WTC11 (cell line): ENCODE results near the gene TMEM217. TPM values are rescaled to one million over a fixed set of nuclear protein-coding genes. Genes with fewer than 3 reads are reported as not detected.

Experiments used
- ATAC-seq: fragments of 200-7000 bp; cut with Tn5 transposase; 2 replicates; pipeline ENCODE4 v1.10.0; 2021; ENCODE audit warnings: mild to moderate bottlenecking, moderate library complexity
- CTCF ChIA-PET: fragments of 300-600 bp; sonication (Branson Sonifier 250); formaldehyde crosslinking; loops from one replicate; lab custom pipeline; 2021; ENCODE audit warnings: antibody characterized with exemption; lab: Charles Lee
- POLR2A ChIA-PET: fragments of 350-600 bp; sonication (Branson Sonifier 250); formaldehyde crosslinking; loops from one replicate; lab custom pipeline; 2021; ENCODE audit warnings: antibody characterized with exemption; lab: Charles Lee
- DNase-seq: peaks from one replicate; pipeline ENCODE4 v3.0.0; 2021; ENCODE audit warnings: low spot score
- H3K27ac Mint-ChIP-seq: 2 replicates; pipeline ENCODE4 v1.8.0; 2021; ENCODE audit warnings: mixed read lengths
- H3K27me3 Mint-ChIP-seq: 2 replicates; pipeline ENCODE4 v1.8.0; 2021; ENCODE audit warnings: low read depth, mild to moderate bottlenecking, moderate library complexity, mixed read lengths
- H3K36me3 Mint-ChIP-seq: 2 replicates; pipeline ENCODE4 v1.8.0; 2021; ENCODE audit warnings: mixed read lengths
- H3K4me1 Mint-ChIP-seq: 2 replicates; pipeline ENCODE4 v1.8.0; 2022; ENCODE audit warnings: mixed read lengths
- H3K4me3 Mint-ChIP-seq: 2 replicates; pipeline ENCODE4 v1.8.0; 2021; ENCODE audit warnings: mild to moderate bottlenecking, moderate library complexity, mixed read lengths
- H3K9me3 Mint-ChIP-seq: 2 replicates; pipeline ENCODE4 v1.8.0; 2021; ENCODE audit warnings: mixed read lengths
- CBFB ChIP-seq: sonication (generic); formaldehyde crosslinking; IDR thresholded peaks from 2 replicates; pipeline ENCODE4 v1.8.1; 2022; ENCODE audit warnings: mild to moderate bottlenecking, low read depth, missing genetic modification reagents
- CREB1 ChIP-seq: sonication (generic); formaldehyde crosslinking; IDR thresholded peaks from 2 replicates; pipeline ENCODE4 v1.8.0; 2023; ENCODE audit warnings: mild to moderate bottlenecking, missing genetic modification reagents
- E2F4 ChIP-seq: sonication (generic); formaldehyde crosslinking; IDR thresholded peaks from 2 replicates; pipeline ENCODE4 v1.8.1; 2022; ENCODE audit warnings: low read depth, mild to moderate bottlenecking, moderate library complexity, missing genetic modification reagents, borderline replicate concordance
- ETV6 ChIP-seq: sonication (generic); formaldehyde crosslinking; IDR thresholded peaks from 2 replicates; pipeline ENCODE4 v1.8.1; 2022; ENCODE audit warnings: mild to moderate bottlenecking, missing genetic modification reagents
- GRHL2 ChIP-seq: fragments of 250-450 bp; sonication (Bioruptor Pico); IDR thresholded peaks from 2 replicates; pipeline ENCODE4 v1.8.0; 2022; ENCODE audit warnings: mild to moderate bottlenecking, moderate library complexity; ENCODE audit not compliant: insufficient replicate concordance, severe bottlenecking
- HMGA2 ChIP-seq: fragments of 250-450 bp; sonication (Bioruptor Pico); IDR thresholded peaks from 2 replicates; pipeline ENCODE4 v1.4.0; 2021; ENCODE audit warnings: mild to moderate bottlenecking, moderate library complexity
- JUN ChIP-seq: sonication (generic); formaldehyde crosslinking; IDR thresholded peaks from 2 replicates; pipeline ENCODE4 v1.8.0; 2023; ENCODE audit warnings: mild to moderate bottlenecking, missing genetic modification reagents
- MXD4 ChIP-seq: fragments of 250-450 bp; sonication (Bioruptor Pico); IDR thresholded peaks from 2 replicates; pipeline ENCODE4 v1.8.0; 2021; ENCODE audit warnings: mild to moderate bottlenecking, moderate library complexity, borderline replicate concordance
- NFATC4 ChIP-seq: fragments of 250-450 bp; sonication (Bioruptor Pico); IDR thresholded peaks from 2 replicates; pipeline ENCODE4 v1.9.0; 2021; ENCODE audit warnings: mild to moderate bottlenecking
- OVOL2 ChIP-seq: fragments of 250-450 bp; sonication (Bioruptor Pico); IDR thresholded peaks from 2 replicates; pipeline ENCODE4 v1.9.0; 2021; ENCODE audit warnings: mild to moderate bottlenecking, borderline replicate concordance
- RORB ChIP-seq: fragments of 250-450 bp; sonication (Bioruptor Pico); IDR thresholded peaks from 2 replicates; pipeline ENCODE4 v1.9.0; 2021; ENCODE audit warnings: mild to moderate bottlenecking
- SOX15 ChIP-seq: fragments of 250-450 bp; sonication (Bioruptor Pico); IDR thresholded peaks from 2 replicates; pipeline ENCODE4 v1.9.0; 2021; ENCODE audit warnings: mild to moderate bottlenecking
- SP1 ChIP-seq: sonication (generic); formaldehyde crosslinking; conservative IDR thresholded peaks from 2 replicates; pipeline ENCODE4 v1.8.1; 2022; ENCODE audit warnings: missing genetic modification reagents
- TEAD1 ChIP-seq: sonication (generic); formaldehyde crosslinking; IDR thresholded peaks from 2 replicates; pipeline ENCODE4 v1.8.0; 2022; ENCODE audit warnings: mild to moderate bottlenecking, missing genetic modification reagents
- ZBTB21 ChIP-seq: sonication (generic); formaldehyde crosslinking; IDR thresholded peaks from 2 replicates; pipeline ENCODE4 v1.8.1; 2023; ENCODE audit warnings: mild to moderate bottlenecking, missing genetic modification reagents, borderline replicate concordance
- ZBTB43 ChIP-seq: sonication (generic); formaldehyde crosslinking; IDR thresholded peaks from 2 replicates; pipeline ENCODE4 v1.8.1; 2023; ENCODE audit warnings: mild to moderate bottlenecking, missing genetic modification reagents
- ZNF138 ChIP-seq: sonication (generic); formaldehyde crosslinking; conservative IDR thresholded peaks from 2 replicates; pipeline ENCODE4 v1.8.1; 2022; ENCODE audit warnings: mild to moderate bottlenecking, moderate library complexity, missing genetic modification reagents
- ZNF219 ChIP-seq: sonication (generic); formaldehyde crosslinking; IDR thresholded peaks from 2 replicates; pipeline ENCODE4 v1.8.0; 2023; ENCODE audit warnings: missing genetic modification reagents, mild to moderate bottlenecking, borderline replicate concordance
- ZNF423 ChIP-seq: fragments of 250-450 bp; sonication (Bioruptor Pico); IDR thresholded peaks from 2 replicates; pipeline ENCODE4 v2.1.2; 2022; ENCODE audit warnings: mild to moderate bottlenecking, moderate library complexity
- ZNF532 ChIP-seq: fragments of 250-450 bp; sonication (Bioruptor Pico); IDR thresholded peaks from 2 replicates; pipeline ENCODE4 v1.9.0; 2021; ENCODE audit warnings: mild to moderate bottlenecking, borderline replicate concordance
- total RNA-seq: library from RNA; stranded (reverse); gene quantifications from 3 replicates; pipeline ENCODE4 v1.2.3, GENCODE V29; 2021
- TF ChIP-seq, protein P1 (sequence below): sonication (generic); formaldehyde crosslinking; IDR thresholded peaks from 2 replicates; pipeline ENCODE4 v1.8.1; 2023; ENCODE audit warnings: mild to moderate bottlenecking, moderate library complexity, missing genetic modification reagents
- TF ChIP-seq, protein P2 (sequence below): sonication (generic); formaldehyde crosslinking; IDR thresholded peaks from 2 replicates; pipeline ENCODE4 v1.8.0; 2022; ENCODE audit warnings: mild to moderate bottlenecking, missing genetic modification reagents

The TMEM217 gene
- total RNA-seq, 1 experiment from 2014 or later, result 0.61 TPM

- TF ChIP-seq E2F4 (CRISPR knock-in tag) (no peak), GRHL2 (no peak), NFATC4 (CRISPR knock-in tag) (no peak), RORB (CRISPR knock-in tag) (no peak), JUN (CRISPR knock-in tag) (no peak), ZBTB43 (no peak)
- TF ChIP-seq, protein P1, sequence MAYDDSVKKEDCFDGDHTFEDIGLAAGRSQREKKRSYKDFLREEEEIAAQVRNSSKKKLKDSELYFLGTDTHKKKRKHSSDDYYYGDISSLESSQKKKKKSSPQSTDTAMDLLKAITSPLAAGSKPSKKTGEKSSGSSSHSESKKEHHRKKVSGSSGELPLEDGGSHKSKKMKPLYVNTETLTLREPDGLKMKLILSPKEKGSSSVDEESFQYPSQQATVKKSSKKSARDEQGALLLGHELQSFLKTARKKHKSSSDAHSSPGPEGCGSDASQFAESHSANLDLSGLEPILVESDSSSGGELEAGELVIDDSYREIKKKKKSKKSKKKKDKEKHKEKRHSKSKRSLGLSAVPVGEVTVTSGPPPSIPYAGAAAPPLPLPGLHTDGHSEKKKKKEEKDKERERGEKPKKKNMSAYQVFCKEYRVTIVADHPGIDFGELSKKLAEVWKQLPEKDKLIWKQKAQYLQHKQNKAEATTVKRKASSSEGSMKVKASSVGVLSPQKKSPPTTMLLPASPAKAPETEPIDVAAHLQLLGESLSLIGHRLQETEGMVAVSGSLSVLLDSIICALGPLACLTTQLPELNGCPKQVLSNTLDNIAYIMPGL (CRISPR knock-in tag), result no peak
- TF ChIP-seq, all 79 proteins: peak for 0
- Mint-ChIP-seq H3K9me3 (no peaks in the 10 kb centered on the region), H3K36me3 (peaks cover 35% of the 10 kb centered on the region), H3K27ac (peak overlapping the region; percentile 25; the same call in 1 of the 2 replicates), H3K4me3 (no peak overlapping the region), H3K4me1 (0 out of 2 replicates have a peak, but pooled peaks cover 5% of the 10 kb centered on the region), H3K27me3 (no peaks in the 10 kb centered on the region)
- DNase-seq (no peak), ATAC-seq (no peak)
- ChIA-PET CTCF (no interaction called here), POLR2A (no interaction called here)
These were observed 21.6 kb upstream of the TMEM217 start for GRCh38 chr6:37279366-37280134.

GRCh38 chr6:37277001-37277409, 19.1 kb upstream of the TMEM217 start:
- no peak for ATAC-seq
- Mint-ChIP-seq H3K36me3 (peaks cover 16% of the 10 kb centered on the region), H3K4me3 (no peak overlapping the region), H3K27me3 (no peaks in the 10 kb centered on the region), H3K27ac (peak overlapping the region; percentile 47), H3K9me3 (no peaks in the 10 kb centered on the region), H3K4me1 (0 out of 2 replicates have a peak, but pooled peaks cover 14% of the 10 kb centered on the region)
- ChIA-PET CTCF (interaction anchor here (1.0 kb wide), 1 partner anchor 49 kb away, joined by 5 read pairs; no protein-coding TSS in a partner anchor), POLR2A (no interaction called here)
- DNase-seq, result no peak
- TF ChIP-seq TEAD1 (CRISPR knock-in tag) (no peak), ZNF532 (CRISPR knock-in tag) (no peak), ETV6 (CRISPR knock-in tag) (no peak), ZBTB43 (no peak), ZNF219 (no peak), MXD4 (no peak), ZBTB21 (CRISPR knock-in tag) (no peak), CBFB (CRISPR knock-in tag) (no peak), ZNF423 (CRISPR knock-in tag) (no peak), HMGA2 (CRISPR knock-in tag) (no peak), ZNF138 (CRISPR knock-in tag) (no peak), CREB1 (no peak), SP1 (CRISPR knock-in tag) (no peak), OVOL2 (CRISPR knock-in tag) (no peak), SOX15 (no peak)
- TF ChIP-seq, protein P2, sequence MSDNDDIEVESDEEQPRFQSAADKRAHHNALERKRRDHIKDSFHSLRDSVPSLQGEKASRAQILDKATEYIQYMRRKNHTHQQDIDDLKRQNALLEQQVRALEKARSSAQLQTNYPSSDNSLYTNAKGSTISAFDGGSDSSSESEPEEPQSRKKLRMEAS (CRISPR knock-in tag), result no peak
